Lower leg skin (tissue), 4 donors: ENCODE results near the gene DAW1. TPM values are rescaled to one million over a fixed set of nuclear protein-coding genes. Genes with fewer than 3 reads are reported as not detected.
A peak's percentile ranks its signal among the peaks of the same experiment; 100 is the strongest.

Experiments
- DNase-seq, 2 donors: peaks; one replicate each; pipeline ENCODE4 v3.0.0-alpha.2; 2019; ENCODE audit warnings: low spot score in 2 of 2
- H3K4me3 ChIP-seq: fragments of 200-600 bp; sonication (generic); 2 replicates; pipeline ENCODE4 v1.5.1; 2017; ENCODE audit warnings: mild to moderate bottlenecking, low read depth; ENCODE audit not compliant: poor library complexity, severe bottlenecking
- CTCF ChIP-seq, 3 donors: fragments of 450-650 bp; IDR thresholded peaks; one replicate each; pipeline ENCODE4 v1.5.1; 2016; ENCODE audit warnings: antibody characterized with exemption in 3 of 3, mild to moderate bottlenecking in 3 of 3, moderate library complexity in 2 of 3
- POLR2A ChIP-seq, 2 donors: fragments of 450-650 bp; IDR thresholded peaks; one replicate each; pipeline ENCODE4 v1.6.1; 2016 to 2017; ENCODE audit warnings: antibody characterized with exemption in 2 of 2, mild to moderate bottlenecking in 1 of 2, moderate library complexity in 1 of 2
- WGBS, 2 donors: methylation state at CpG; one replicate each; pipeline ENCODE4 v1.1.5; 2018; 5-methylcytosine and 5-hydroxymethylcytosine counted together
- intact Hi-C: fragments of 100-400 bp; cut with DNase I; formaldehyde crosslinking; loops from one replicate; pipeline ENCODE4 v1.15.0; 2023; ENCODE audit warnings: low total_unique reads
- total RNA-seq, 4 donors: library from RNA; depleted of rRNA; stranded (reverse); fragments of >200 nt; gene quantifications; one replicate each; pipeline ENCODE4 v1.1.0, GENCODE V29; 2016

DAW1 gene
- total RNA-seq, 4 donors from 2014 or later: 0.25 to 1.8 (median 0.49) TPM; not detected in 1

DNA sequence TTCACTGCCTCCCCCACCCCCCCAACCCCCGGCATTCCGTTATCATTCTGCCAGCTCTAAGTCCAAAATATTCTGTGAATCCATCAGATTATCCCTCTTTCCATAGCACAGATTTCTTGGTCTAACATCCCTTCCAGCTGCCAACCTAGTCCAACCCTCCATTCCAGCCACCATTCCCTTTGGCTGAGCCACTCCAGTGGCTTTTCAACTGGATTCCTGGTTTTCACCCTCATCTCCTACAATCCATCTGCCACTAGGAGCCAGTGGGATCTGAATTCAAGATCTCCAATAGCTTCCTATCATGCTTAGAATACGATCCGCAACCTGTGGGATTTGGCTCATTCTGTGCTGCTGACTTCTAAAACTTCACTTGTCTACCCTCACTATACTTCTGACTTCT lies 1.2 kb downstream of the DAW1 start:
- H3K4me3 ChIP-seq: no peak overlapping the region
- no peak for TF ChIP-seq CTCF (IDR thresholded peaks at IDR 0.05)
- TF ChIP-seq POLR2A (IDR thresholded peaks at IDR 0.05): no peak
- 90 to 94% methylated on average over 4 of the region's 4 CpGs for WGBS, 2 donors
- intact Hi-C loops: no loop called here
- DNase-seq: no peak

DNA sequence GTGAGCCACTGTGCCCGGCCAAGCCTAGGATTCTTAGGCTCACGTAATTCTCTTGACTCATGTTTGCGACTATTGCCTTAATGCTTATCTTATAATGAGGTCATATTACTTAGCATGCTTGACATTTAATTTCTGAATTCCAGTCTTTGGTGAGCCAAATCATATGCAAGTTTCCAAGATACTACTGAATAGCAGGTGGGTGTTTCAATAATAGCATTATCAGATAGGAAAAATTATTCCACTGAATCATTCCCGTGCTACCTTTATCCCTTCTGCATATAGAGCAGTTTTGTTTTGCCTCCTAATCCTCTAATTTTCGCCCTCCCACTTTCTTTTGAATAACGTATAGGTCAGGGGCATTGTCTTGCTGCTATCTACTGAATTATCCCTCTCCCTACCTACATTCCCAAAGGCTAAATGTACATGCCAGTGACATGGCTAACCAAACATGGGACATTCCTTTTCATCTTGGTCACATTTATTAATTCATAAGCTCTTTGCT lies 4.9 kb downstream of the DAW1 start:
- WGBS, 2 donors: 76 to 81% methylated on average over 6 of the region's 6 CpGs
- intact Hi-C loops: no loop called here
- no peak for DNase-seq
- no peak overlapping the region for H3K4me3 ChIP-seq
- TF ChIP-seq CTCF (IDR thresholded peaks at IDR 0.05) (no peak), POLR2A (IDR thresholded peaks at IDR 0.05) (no peak)

- intact Hi-C loops: no loop called here
- 51 to 67% methylated on average over 9 of the region's 9 CpGs for WGBS, 2 donors
- no peak overlapping the region for H3K4me3 ChIP-seq
- TF ChIP-seq POLR2A (IDR thresholded peaks at IDR 0.05) (no peak), CTCF (IDR thresholded peaks at IDR 0.05) (no peak)
- peak in 1 of 2 donors; percentile 76 for DNase-seq
These were observed 6.2 kb downstream of the DAW1 start for GRCh38 chr2:227877421-227878310.

- DNase-seq: no peak
- TF ChIP-seq POLR2A (IDR thresholded peaks at IDR 0.05) (no peak), CTCF (IDR thresholded peaks at IDR 0.05) (no peak)
- no peak overlapping the region for H3K4me3 ChIP-seq
- intact Hi-C loops: no loop called here
- 83 to 84% methylated on average over 3 of the region's 3 CpGs for WGBS, 2 donors
These were observed 9.0 kb downstream of the DAW1 start for GRCh38 chr2:227880460-227880859.

DNA sequence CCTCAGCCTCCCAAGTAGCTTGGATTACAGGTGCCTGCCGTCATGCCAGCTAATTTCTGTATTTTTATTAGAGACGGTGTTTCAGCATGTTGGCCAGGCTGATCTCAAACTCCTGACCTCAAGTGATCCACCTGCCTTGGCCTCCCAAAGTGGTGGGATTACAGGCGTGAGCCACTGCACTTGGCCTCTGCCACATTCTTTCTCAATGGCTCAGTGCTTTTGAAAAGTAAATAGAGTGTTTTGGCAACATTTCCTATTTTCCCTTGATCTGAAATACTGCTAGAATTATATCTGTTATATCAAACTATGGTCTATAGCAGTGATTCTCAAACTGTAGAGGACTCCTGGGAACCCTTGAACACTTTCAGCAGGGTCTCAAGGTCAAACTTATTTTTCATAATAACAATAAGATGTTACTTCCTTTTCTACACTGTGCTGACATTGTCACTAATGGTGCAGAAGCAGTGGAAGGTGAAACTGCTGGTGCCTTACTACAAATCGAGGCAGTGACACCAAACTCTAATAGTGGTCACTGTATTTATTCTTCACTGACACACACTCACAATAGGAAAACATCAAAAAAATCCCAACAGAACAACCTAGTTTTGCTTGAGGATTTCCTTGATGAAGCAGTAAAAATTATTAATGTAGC lies 10.6 kb downstream of the DAW1 start:
- TF ChIP-seq CTCF (IDR thresholded peaks at IDR 0.05) (no peak), POLR2A (IDR thresholded peaks at IDR 0.05) (no peak)

More for the DNA sequence above, 10.6 kb downstream of the DAW1 start:
- no peak for DNase-seq
- no peak overlapping the region for H3K4me3 ChIP-seq
- WGBS, 2 donors: 86% methylated on average over 4 of the region's 4 CpGs
- intact Hi-C loops: no loop called here
